SK-N-MC (cell line): Measurements from ENCODE around the gene ANKRD33B.

ENCODE experiments used
- EZH2 ChIP-seq: fragments of 200-600 bp; sonication (generic); IDR thresholded peaks from one replicate; pipeline ENCODE4 v1.6.1; 2017; ENCODE audit warnings: antibody characterized with exemption
- FOXP2 ChIP-seq: optimal IDR thresholded peaks from 2 replicates; pipeline ENCODE3; 2011; ENCODE audit warnings: mild to moderate bottlenecking, moderate library complexity; ENCODE audit not compliant: insufficient read depth; ENCODE audit errors: extremely low read length, control extremely low read depth
- POLR2AphosphoS5 ChIP-seq: IDR thresholded peaks from 2 replicates; pipeline ENCODE4 v1.6.1; 2012; ENCODE audit warnings: mild to moderate bottlenecking, low read depth, low read length, borderline replicate concordance

- TF ChIP-seq POLR2AphosphoS5 = no peak
- no peak for TF ChIP-seq EZH2
- no peak for TF ChIP-seq FOXP2
These were observed 92.3 kb downstream of the ANKRD33B start for GRCh38 chr5:10655972-10656830.
